CD14-positive monocyte (primary cell): Measurements from ENCODE around the gene STON2. TPM values are rescaled to one million over a fixed set of nuclear protein-coding genes. Genes with fewer than 3 reads are reported as not detected.

ENCODE experiments used
- DNase-seq, 3 donors: peaks; one replicate each; pipeline ENCODE4 v3.0.0-alpha.2; 2011 to 2022
- H2AFZ ChIP-seq: 2 replicates; pipeline ENCODE4 v1.6.0; 2012; ENCODE audit warnings: mild to moderate bottlenecking, low read depth, low read length, inconsistent platforms; ENCODE audit not compliant: insufficient read depth, poor library complexity, severe bottlenecking
- H3K27ac ChIP-seq, 2 donors: 1 replicate in 1 of 2; 2 replicates in 1 of 2; pipeline ENCODE4 v1.5.1; 2012 to 2013; ENCODE audit warnings: low read length in 2 of 2, control low read depth in 1 of 2, inconsistent platforms in 1 of 2, low read depth in 1 of 2, mild to moderate bottlenecking in 1 of 2
- H3K27me3 ChIP-seq, 2 donors: one replicate each; pipeline versions ENCODE4 v1.6.0 to v1.6.1; 2011 to 2013; ENCODE audit warnings: low read length in 2 of 2; ENCODE audit not compliant: control insufficient read depth in 2 of 2, insufficient read depth in 2 of 2
- H3K36me3 ChIP-seq, 2 donors: replicated peaks in 1 of 2; 1 replicate in 1 of 2; 2 replicates in 1 of 2; pipeline versions ENCODE4 v1.5.1 to v1.6.1; 2012 to 2013; ENCODE audit warnings: low read length in 2 of 2, control low read depth in 1 of 2, inconsistent platforms in 1 of 2, mild to moderate bottlenecking in 1 of 2; ENCODE audit not compliant: insufficient read depth in 2 of 2, control insufficient read depth in 1 of 2
- H3K4me1 ChIP-seq, 2 donors: 1 replicate in 1 of 2; 2 replicates in 1 of 2; pipeline versions ENCODE4 v1.5.1 to v1.6.1; 2012 to 2013; ENCODE audit warnings: low read length in 2 of 2, control low read depth in 1 of 2, inconsistent platforms in 1 of 2, mild to moderate bottlenecking in 1 of 2, moderate library complexity in 1 of 2; ENCODE audit not compliant: insufficient read depth in 2 of 2, control insufficient read depth in 1 of 2
- H3K4me2 ChIP-seq: replicated peaks from 2 replicates; pipeline ENCODE3; 2012; ENCODE audit warnings: low read length, moderate library complexity, mild to moderate bottlenecking; ENCODE audit not compliant: poor library complexity, severe bottlenecking; ENCODE audit errors: extremely low read depth
- H3K4me3 ChIP-seq, 3 experiments: fragments of 200-600 bp in 1 of 3; sonication (generic) in 1 of 3; replicated peaks in 1 of 3; 1 replicate in 2 of 3; 2 replicates in 1 of 3; pipeline ENCODE4 v1.5.1; 2011 to 2013; ENCODE audit warnings: low read length in 3 of 3, mild to moderate bottlenecking in 3 of 3, control low read depth in 2 of 3, low read depth in 2 of 3, inconsistent platforms in 1 of 3, moderate library complexity in 1 of 3
- H3K79me2 ChIP-seq: 2 replicates; pipeline ENCODE4 v1.6.0; 2012; ENCODE audit warnings: mild to moderate bottlenecking, control low read depth, inconsistent platforms, low read length, moderate library complexity; ENCODE audit not compliant: insufficient read depth
- H3K9ac ChIP-seq: 2 replicates; pipeline ENCODE4 v1.6.0; 2017; ENCODE audit warnings: low read length, mild to moderate bottlenecking; ENCODE audit not compliant: insufficient read depth, poor library complexity, severe bottlenecking
- H3K9me3 ChIP-seq, 2 donors: replicated peaks in 1 of 2; 1 replicate in 1 of 2; 2 replicates in 1 of 2; pipeline versions ENCODE4 v1.5.1 to v1.6.1; 2012 to 2013; ENCODE audit warnings: low read length in 2 of 2, control low read depth in 1 of 2; ENCODE audit not compliant: control insufficient read depth in 1 of 2, insufficient read depth in 1 of 2
- H4K20me1 ChIP-seq: 2 replicates; pipeline ENCODE4 v1.6.0; 2012; ENCODE audit warnings: mild to moderate bottlenecking, low read length, control low read depth, moderate library complexity; ENCODE audit not compliant: insufficient read depth
- H3K27ac Mint-ChIP-seq, 7 donors: one replicate each; pipeline ENCODE4 v1.8.0; 2020; ENCODE audit warnings: mild to moderate bottlenecking in 7 of 7, mixed read lengths in 7 of 7, moderate library complexity in 6 of 7, inconsistent platforms in 2 of 7
- H3K27me3 Mint-ChIP-seq, 3 donors: one replicate each; pipeline ENCODE4 v1.8.0; 2021 to 2022; ENCODE audit warnings: low read depth in 3 of 3, mild to moderate bottlenecking in 3 of 3, mixed read lengths in 3 of 3, moderate library complexity in 3 of 3, inconsistent platforms in 1 of 3
- H3K36me3 Mint-ChIP-seq, 2 donors: one replicate each; pipeline ENCODE4 v1.8.0; 2020; ENCODE audit warnings: mixed read lengths in 2 of 2, inconsistent platforms in 1 of 2, mild to moderate bottlenecking in 1 of 2
- H3K4me1 Mint-ChIP-seq: one replicate; pipeline ENCODE4 v1.8.0; 2020; ENCODE audit warnings: mild to moderate bottlenecking, mixed read lengths
- H3K4me3 Mint-ChIP-seq, 2 donors: one replicate each; pipeline ENCODE4 v1.8.0; 2020; ENCODE audit warnings: mild to moderate bottlenecking in 2 of 2, mixed read lengths in 2 of 2, moderate library complexity in 1 of 2
- H3K9me3 Mint-ChIP-seq, 7 donors: one replicate each; pipeline ENCODE4 v1.8.0; 2020 to 2022; ENCODE audit warnings: mixed read lengths in 7 of 7, mild to moderate bottlenecking in 6 of 7, moderate library complexity in 6 of 7, inconsistent platforms in 2 of 7
- CTCF ChIP-seq: fragments of 200-600 bp; IDR thresholded peaks from one replicate; pipeline ENCODE4 v1.8.0; 2022; ENCODE audit warnings: antibody characterized with exemption, mild to moderate bottlenecking
- WGBS: methylation state at CpG from one replicate; pipeline ENCODE4 v1.1.5; 2013; ENCODE audit warnings: missing lambda C conversion rate; ENCODE audit not compliant: insufficient coverage; 5-methylcytosine and 5-hydroxymethylcytosine counted together
- intact Hi-C, 2 donors: fragments of 100-400 bp; cut with micrococcal nuclease; formaldehyde crosslinking; loops; one replicate each; pipeline versions ENCODE4 v1.15.0 to v1.15.1; 2023
- polyA plus RNA-seq, 3 donors: library from polyadenylated mRNA; depleted of rRNA in 1 of 3; unstranded in 2 of 3; stranded (reverse) in 1 of 3; fragments of 300-500 nt in 2 of 3; fragments of >200 nt in 1 of 3; fragmentation: Illumina TruSeq in 2 of 3; gene quantifications; 1 replicate in 2 of 3; 2 replicates in 1 of 3; pipeline ENCODE4 v1.2.3, GENCODE V29; 2012 to 2021

STON2 gene
- polyA plus RNA-seq, 3 donors, result 1.6 to 3.2 (median 2.1) TPM

DNA sequence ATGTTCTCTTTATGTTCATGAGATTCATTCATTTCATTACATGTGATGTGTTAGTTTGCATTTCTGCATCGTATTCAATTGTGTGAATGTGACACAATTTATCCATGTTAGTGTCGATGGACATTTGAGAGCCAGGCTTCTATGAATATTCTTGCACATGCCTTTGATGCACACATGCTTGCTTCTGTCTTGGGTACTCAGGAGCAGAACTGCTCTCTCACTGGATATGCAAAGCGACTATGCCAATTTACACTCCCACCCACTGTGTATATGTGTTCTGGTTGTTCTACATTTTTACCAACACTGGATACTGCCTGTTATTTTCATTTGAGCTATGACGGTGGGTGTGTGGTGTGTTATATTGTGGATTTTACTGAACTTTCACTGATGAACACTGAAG, 95.1 kb downstream of the STON2 start:
- Histone ChIP-seq H2AFZ (no peak overlapping the region), H3K4me1 (peaks cover 19 to 26% of the 10 kb centered on the region in 2 donors), H3K9me3 (no peaks in the 10 kb centered on the region), H4K20me1 (no peaks in the 10 kb centered on the region), H3K27me3 (no peaks in the 10 kb centered on the region), H3K4me2 (no peak overlapping the region), H3K79me2 (no peaks in the 10 kb centered on the region), H3K27ac (no peak overlapping the region), H3K4me3 (no peak overlapping the region), H3K9ac (no peak overlapping the region), H3K36me3 (no peaks in the 10 kb centered on the region)
- no peak overlapping the region for H3K27ac Mint-ChIP-seq
- H3K9me3 Mint-ChIP-seq, result no peaks in the 10 kb centered on the region
- H3K4me1 Mint-ChIP-seq, result peaks cover 23% of the 10 kb centered on the region
- DNase-seq, result no peak
- H3K4me3 Mint-ChIP-seq, result no peak overlapping the region
- TF ChIP-seq CTCF, result no peak
- no CpG with 5 or more reads among the region's 4 CpGs for WGBS
- H3K36me3 Mint-ChIP-seq, result no peaks in the 10 kb centered on the region
- H3K27me3 Mint-ChIP-seq, result no peaks in the 10 kb centered on the region
- intact Hi-C loops, result no loop called here

DNA sequence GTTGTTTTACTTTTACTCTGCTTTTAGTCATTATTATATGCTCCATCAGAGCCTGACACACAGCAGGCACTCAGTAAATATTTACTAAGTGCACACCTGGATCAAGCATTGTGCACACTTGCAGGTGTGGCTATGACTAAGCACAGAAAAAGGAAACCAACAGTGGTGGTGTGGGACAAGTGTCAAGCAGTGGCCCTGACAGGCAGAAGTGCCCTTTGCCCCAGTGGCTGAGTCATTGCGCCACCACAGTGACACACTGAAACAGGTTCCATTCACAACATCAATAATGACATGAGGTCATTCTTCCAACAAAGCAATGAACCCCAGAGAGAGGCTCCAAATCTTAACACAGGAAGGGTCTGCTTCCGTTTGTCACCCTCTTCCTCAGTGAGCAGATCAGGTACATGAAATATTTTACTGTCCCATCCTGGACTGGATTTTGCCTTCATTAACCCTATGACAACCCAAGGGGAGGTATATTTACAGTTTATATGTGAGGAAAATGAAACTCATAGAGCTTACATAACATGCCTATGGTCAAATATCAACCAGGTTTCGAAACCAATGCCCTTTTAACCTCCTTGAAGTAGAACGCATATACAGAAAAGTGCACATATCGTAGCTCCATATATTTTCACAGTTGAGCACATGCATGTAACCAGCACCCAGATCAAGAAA, 96.7 kb downstream of the STON2 start:
- Mint-ChIP-seq H3K9me3 (no peaks in the 10 kb centered on the region), H3K36me3 (no peaks in the 10 kb centered on the region), H3K27ac (peak overlapping the region; percentile 3 to 85 (median 73)), H3K27me3 (no peaks in the 10 kb centered on the region), H3K4me3 (no peak overlapping the region), H3K4me1 (peaks cover 23% of the 10 kb centered on the region)
- TF ChIP-seq CTCF, result no peak
- WGBS, result 11% methylated on average over 5 of the region's 5 CpGs
- H3K4me2 ChIP-seq, result peak overlapping the region; percentile 49
- no peak overlapping the region for H2AFZ ChIP-seq
- H4K20me1 ChIP-seq, result no peaks in the 10 kb centered on the region
- peak overlapping the region in 1 of 3 experiments; percentile 32 for H3K4me3 ChIP-seq
- no peaks in the 10 kb centered on the region for H3K27me3 ChIP-seq
- H3K9me3 ChIP-seq, result no peaks in the 10 kb centered on the region
- peak; percentile 75 to 87 (median 79) for DNase-seq
- H3K4me1 ChIP-seq, result peaks cover 19 to 26% of the 10 kb centered on the region in 2 donors
- intact Hi-C loops, result no loop called here
- no peaks in the 10 kb centered on the region for H3K36me3 ChIP-seq
- no peak overlapping the region for H3K9ac ChIP-seq
- H3K27ac ChIP-seq, result peak overlapping the region in 1 of 2 donors; percentile 56
- no peaks in the 10 kb centered on the region for H3K79me2 ChIP-seq
